ENCODE measurements around the gene GATA6.

Gene GATA6

DNA sequence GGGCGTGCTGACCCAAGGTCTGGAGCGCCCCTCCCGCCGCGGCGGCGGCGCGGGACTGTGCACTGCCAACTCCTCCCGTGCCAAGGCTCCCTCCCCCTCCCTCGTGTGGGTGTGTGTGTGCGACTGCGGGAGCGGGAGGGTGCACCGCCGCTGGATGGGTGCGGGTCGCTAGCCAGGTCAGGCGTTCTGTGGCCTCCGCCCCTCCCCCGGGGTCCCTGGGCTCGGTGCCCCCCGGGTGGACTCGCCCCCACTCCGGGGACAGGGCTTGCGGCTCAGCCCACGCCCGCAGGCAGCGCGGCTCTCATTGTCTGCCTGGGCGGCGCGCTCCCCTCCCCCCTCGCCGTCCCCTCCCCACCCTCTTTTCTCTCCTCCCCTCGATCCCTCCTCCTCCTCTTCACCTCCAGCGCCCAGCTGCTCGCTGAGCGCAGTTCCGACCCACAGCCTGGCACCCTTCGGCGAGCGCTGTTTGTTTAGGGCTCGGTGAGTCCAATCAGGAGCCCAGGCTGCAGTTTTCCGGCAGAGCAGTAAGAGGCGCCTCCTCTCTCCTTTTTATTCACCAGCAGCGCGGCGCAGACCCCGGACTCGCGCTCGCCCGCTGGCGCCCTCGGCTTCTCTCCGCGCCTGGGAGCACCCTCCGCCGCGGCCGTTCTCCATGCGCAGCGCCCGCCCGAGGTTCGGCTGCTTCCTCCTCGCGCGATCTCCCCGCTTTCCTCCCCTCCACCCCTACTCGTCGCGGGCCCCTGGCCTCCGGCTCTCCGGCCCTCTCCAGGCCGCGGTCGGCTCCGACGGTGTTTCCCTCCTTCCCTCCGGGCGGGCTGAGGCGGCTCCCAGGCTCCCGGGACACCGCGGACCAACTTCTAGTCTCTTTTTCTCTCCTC is at the start of gene GATA6:
Gene GATA6 (plus strand): TSS at position 579 of the 878 bp plus-strand sequence. CDS start 1,556 bp downstream, outside the sequence.
- peak; percentile 74 for DNase-seq

GRCh38 chr18:22124970-22125369 is 44.4 kb upstream of the GATA6 start:
- no peak for DNase-seq

DNA sequence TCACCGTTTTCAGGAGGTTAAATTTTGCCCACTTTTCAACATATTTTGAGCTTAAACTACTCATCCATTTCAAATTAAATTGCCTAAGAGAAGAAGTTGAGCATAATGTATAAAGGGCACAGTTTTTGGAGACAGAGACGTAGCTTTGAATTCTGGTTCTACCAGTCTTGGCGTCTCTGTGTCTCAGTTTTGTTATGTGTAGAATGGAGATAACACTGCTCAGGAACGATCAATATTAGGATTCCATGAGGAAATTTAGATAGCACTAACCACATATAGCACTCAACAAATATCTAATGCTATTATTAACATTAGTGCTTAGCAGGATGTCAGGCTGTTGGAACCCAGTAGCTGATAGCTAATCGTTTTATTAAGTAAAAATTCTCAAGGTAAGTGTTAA is 40.4 kb upstream of the GATA6 start:
- no peak for DNase-seq

- DNase-seq: no peak
Observed at GRCh38 chr18:22129778-22130177, 39.6 kb upstream of the GATA6 start.

DNA sequence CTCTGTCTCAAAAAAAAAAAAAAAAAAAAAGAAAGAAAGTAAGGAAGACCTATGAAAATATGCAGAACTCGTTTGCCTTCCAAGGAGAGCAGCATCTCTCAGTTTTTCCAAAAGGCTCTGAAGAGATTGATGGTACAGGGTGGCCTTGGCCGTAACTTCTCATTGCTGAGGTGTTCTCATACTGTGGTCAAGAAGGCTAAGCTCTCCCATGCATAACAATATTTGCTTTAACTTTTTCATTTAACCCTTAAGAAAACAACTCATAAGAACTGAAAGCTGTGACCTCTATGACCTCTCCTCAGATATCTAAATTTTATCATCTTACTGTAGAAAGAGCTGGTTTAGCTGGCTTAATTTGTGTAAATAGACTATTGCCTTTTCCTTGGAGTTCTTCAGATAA is 37.1 kb upstream of the GATA6 start:
- DNase-seq: no peak

DNA sequence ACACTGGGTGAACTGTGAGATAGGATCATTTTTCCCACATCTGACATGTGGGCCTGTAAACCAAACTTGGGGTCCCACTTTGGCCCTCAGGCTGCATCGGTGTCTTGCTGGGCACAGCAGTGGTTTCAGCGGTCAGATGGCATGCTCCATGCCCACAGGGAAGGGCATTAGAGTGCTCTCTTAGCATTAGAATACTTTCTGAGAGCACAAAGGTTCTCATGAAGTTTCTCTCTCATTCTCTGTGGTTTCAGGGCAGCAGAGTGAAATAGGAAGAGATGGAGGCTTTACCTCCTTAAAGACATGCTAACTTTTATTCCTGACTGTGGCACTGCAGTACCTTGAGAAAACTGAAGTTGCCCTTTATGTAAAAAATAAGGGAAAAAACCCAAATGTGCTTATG is 36.6 kb upstream of the GATA6 start:
- no peak for DNase-seq

DNA sequence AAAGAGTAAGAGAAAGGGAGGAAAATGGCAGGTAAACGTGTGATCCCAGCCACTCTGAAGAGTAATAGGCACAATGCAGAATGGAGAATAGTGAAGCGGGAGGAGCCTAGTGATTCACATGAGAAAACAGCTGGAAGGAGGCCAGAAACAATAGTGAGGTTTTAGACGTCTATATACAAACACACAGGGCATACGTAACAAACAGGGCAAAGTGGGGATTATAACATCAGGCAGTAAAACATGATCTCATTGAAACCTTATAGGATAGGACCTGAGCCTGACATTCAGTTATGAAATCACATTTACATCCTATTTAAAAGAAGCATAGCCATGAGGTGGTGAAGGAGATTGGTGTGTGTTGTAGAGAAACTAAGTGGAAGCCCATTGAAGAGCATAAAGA is 33.0 kb upstream of the GATA6 start:
- no peak for DNase-seq

- DNase-seq: no peak
Observed at GRCh38 chr18:22141211-22141610, 28.2 kb upstream of the GATA6 start.

GRCh38 chr18:22143347-22144340 is 25.7 kb upstream of the GATA6 start:
- DNase-seq: no peak

DNA sequence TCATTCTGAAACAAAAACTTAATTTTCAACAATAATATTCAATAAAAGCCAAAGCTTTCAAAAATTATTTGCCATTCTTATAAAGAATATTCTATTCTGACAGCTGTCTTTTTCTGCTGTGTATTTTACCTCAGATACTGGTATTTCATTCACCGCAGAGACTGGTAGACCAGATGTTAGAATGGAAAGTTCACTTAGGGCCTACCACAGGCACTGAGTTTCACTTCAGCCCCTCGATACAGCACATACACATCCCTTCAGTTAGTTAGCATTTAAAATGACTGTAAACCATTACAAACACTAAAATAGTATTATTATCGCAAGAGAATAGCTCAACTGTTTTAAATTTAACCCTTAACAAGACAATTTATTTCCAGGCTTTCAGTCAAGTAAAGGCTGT is 24.2 kb upstream of the GATA6 start:
- DNase-seq: no peak

GRCh38 chr18:22149710-22150109 is 19.7 kb upstream of the GATA6 start:
- DNase-seq: no peak

DNA sequence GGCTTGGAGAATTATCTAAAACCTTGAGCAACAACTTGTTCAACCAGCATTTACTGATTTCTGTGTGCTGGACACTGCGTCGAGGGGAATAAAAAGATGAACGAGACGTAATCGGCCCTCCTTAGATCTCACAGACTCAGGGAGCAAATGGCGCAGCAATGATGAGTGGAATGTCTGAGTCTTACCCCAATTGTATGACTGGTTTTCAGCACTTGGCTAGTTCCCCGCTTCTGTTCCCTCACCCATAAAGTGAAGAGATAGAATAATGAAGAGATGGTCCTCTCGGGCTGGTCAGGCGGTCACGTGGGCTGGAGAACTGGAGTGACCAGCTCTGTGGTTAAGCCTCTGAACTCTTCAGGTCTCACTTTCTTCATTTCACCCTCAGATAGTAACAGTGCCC is 17.3 kb upstream of the GATA6 start:
- no peak for DNase-seq

DNA sequence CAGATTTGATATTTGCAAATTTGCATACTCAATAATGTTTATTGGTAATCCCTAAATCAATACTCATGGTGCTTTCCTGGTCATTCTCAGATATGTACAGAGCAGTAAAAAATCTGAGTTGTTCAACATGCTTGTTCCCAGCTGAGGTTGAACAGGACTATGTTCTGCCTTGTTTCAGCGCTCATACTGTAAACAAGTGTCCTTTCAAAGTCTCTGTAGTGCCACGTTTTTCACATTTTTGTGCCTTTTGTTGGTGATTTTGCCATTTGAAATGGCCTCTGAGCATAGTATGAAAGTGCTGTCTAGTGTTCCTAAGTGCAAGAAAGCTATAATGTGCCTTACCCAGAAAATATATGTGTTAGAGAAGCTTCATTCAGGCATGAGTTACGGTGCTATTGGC is 16.0 kb upstream of the GATA6 start:
- no peak for DNase-seq

- DNase-seq: no peak
Observed at GRCh38 chr18:22155584-22155983, 13.8 kb upstream of the GATA6 start.

GRCh38 chr18:22159014-22159413 is 10.4 kb upstream of the GATA6 start:
- no peak for DNase-seq

- no peak for DNase-seq
Observed at GRCh38 chr18:22161090-22161489, 8.3 kb upstream of the GATA6 start.

GRCh38 chr18:22163416-22164161 is 5.8 kb upstream of the GATA6 start:
- DNase-seq: no peak

DNA sequence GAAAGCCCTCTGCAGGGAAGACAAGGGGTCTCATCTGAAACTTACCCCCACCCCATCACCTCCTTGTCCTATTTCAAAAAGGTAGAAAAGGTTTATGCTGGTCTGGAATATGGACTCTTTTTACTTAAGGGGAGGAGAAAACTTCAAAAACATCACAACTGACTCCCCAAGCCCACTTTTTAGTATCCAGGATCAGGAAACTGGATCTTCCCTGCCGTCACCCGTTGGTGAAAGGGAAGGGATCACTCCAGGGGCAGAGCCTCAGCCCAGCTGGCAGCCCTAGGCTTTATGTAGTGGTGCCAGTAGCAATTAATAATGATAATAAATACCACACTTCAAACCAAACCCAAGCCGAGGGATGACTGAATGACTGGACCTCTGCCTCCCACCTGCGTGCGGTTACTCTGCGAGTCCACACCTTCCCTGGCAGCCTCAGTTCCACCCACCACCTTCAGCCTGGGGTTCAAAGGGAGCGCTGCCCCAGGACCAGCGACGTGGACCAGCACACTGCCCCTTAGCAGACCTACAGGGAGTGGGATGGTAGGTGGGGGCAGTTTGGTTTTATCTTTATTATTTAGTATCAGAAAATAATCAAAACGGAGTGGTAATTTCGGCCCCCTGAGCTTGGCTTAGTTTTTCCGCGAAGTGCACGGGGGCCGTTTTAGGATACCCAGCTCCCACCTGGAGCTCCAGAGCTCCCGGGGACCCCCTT is 4.9 kb upstream of the GATA6 start:
- DNase-seq: no peak

- no peak for DNase-seq
Observed at GRCh38 chr18:22165049-22165602, 4.3 kb upstream of the GATA6 start.

GRCh38 chr18:22165603-22166068 is 3.8 kb upstream of the GATA6 start:
- no peak for DNase-seq

- no peak for DNase-seq
Observed at GRCh38 chr18:22166069-22166950, 3.1 kb upstream of the GATA6 start.

Measured in activated CD8-positive, alpha-beta memory T cell treated with anti-CD3 and anti-CD28 coated beads for 24 hours (primary cell).